GM19238 (cell line): ENCODE results near the gene IL17RC.
"Not testable (repeated sequence)": the region's sequence is repeated elsewhere in the genome, so short reads cannot be mapped to it uniquely, and the experiment has no call there.

Experiments used
- DNase-seq: peaks from one replicate; pipeline ENCODE4 v3.0.0; 2011; ENCODE audit warnings: low spot score; ENCODE audit not compliant: insufficient read length

IL17RC gene

GRCh38 chr3:9914559-9915253, 2.2 kb upstream of the IL17RC start:
- DNase-seq: no peak

DNA sequence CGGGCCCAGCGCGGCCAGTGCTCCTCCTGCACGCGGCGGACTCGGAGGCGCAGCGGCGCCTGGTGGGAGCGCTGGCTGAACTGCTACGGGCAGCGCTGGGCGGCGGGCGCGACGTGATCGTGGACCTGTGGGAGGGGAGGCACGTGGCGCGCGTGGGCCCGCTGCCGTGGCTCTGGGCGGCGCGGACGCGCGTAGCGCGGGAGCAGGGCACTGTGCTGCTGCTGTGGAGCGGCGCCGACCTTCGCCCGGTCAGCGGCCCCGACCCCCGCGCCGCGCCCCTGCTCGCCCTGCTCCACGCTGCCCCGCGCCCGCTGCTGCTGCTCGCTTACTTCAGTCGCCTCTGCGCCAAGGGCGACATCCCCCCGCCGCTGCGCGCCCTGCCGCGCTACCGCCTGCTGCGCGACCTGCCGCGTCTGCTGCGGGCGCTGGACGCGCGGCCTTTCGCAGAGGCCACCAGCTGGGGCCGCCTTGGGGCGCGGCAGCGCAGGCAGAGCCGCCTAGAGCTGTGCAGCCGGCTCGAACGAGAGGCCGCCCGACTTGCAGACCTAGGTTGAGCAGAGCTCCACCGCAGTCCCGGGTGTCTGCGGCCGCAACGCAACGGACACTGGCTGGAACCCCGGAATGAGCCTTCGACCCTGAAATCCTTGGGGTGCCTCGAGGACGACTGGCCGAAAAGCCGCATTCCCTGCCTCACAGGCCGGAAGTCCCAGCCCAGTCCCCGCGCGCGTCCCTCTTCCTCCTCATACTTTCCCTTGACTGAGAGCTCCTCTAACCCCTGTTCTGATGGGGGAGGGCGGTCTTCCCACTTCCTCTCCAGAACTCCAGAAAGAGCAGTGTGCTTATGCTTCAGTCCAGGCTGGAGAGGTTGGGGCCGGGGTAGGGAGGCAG, 1.4 kb upstream of the IL17RC start:
- DNase-seq: peak; percentile 28

DNA sequence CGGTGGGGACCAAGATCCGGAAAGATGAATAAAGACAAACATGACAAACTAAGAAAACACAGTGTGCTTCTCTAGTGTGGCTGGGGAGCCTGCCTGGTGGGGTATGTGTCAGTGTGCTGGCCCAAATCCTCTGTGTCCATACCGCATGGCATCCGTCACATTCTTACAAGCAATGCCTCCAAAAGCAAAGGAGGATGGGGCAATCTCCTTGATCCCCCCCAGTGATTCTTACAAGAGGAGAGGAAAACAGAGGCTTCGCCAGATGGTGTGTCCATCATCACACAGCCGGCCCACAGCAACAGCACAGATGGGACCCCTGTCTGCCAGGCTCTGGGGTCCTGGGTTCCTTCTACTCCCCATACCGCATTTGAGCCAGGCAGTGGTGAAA, 558 bp upstream of the IL17RC start:
- no peak for DNase-seq

DNA sequence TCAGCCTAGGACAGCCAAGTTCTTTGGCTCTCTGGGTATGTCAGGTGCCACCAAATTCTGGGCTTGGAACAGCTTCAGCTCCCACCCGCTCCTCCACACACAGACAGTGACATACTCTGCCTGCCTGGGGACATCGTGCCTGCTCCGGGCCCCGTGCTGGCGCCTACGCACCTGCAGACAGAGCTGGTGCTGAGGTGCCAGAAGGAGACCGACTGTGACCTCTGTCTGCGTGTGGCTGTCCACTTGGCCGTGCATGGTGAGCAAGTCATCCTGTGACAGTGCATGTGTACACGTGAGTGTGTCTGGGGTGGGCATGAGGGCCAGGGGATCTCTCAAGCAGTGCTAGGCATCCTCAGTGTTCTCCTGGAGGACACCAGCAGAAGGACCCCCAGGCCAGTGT, 922 bp downstream of the IL17RC start:
- no peak for DNase-seq

DNA sequence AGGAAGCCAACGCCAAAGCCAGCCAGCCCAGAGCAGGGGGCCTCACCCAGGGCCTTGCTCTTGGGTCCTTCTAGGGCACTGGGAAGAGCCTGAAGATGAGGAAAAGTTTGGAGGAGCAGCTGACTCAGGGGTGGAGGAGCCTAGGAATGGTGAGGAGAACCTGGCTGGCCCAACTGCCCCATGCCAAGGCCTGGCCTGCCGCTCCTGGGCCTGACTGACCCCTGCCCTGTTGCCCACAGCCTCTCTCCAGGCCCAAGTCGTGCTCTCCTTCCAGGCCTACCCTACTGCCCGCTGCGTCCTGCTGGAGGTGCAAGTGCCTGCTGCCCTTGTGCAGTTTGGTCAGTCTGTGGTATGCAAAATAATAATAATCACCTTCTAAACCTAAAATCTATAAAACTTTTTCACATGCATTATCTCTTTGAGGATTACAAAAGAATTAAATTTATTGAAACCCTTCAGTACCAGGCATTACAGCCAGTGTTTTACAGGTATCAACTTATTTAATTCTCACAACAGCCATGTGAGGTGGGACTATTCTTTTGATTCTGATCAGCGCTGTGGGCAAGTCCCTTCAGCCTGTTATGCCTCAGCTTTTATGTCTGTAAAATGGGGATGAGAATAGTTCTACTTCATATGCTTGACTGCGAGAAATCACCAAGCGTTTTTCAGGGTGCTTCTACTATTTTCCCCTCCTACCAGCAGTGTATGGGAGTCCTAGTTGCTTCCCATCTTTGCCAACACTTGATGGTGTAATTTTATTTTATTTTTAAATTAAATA, 1.6 kb downstream of the IL17RC start:
- DNase-seq: no peak

GRCh38 chr3:9928158-9928557, 11.3 kb downstream of the IL17RC start:
- DNase-seq: no peak

- DNase-seq: no peak
Observed at GRCh38 chr3:9930804-9931418, 14.0 kb downstream of the IL17RC start.

DNA sequence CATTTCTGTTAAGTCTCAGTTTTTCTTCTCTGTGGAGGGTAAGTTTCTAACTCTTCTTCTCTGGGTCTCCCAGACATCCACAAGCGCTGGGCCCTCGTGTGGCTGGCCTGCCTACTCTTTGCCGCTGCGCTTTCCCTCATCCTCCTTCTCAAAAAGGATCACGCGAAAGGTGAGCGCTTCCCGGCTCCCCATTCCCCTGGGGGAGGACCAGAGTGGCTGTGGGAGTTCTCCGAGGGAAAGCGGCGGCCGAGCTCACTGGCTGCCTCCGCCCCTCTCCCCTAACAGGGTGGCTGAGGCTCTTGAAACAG, 15.6 kb downstream of the IL17RC start:
- DNase-seq: no peak

DNA sequence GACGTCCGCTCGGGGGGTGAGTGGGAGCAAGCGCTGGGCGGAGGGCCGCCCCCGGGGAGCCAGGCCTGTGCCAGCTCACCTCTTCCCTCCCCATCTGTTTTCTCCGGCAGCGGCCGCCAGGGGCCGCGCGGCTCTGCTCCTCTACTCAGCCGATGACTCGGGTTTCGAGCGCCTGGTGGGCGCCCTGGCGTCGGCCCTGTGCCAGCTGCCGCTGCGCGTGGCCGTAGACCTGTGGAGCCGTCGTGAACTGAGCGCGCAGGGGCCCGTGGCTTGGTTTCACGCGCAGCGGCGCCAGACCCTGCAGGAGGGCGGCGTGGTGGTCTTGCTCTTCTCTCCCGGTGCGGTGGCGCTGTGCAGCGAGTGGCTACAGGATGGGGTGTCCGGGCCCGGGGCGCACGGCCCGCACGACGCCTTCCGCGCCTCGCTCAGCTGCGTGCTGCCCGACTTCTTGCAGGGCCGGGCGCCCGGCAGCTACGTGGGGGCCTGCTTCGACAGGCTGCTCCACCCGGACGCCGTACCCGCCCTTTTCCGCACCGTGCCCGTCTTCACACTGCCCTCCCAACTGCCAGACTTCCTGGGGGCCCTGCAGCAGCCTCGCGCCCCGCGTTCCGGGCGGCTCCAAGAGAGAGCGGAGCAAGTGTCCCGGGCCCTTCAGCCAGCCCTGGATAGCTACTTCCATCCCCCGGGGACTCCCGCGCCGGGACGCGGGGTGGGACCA, 16.1 kb downstream of the IL17RC start:
- peak; percentile 88 for DNase-seq

DNA sequence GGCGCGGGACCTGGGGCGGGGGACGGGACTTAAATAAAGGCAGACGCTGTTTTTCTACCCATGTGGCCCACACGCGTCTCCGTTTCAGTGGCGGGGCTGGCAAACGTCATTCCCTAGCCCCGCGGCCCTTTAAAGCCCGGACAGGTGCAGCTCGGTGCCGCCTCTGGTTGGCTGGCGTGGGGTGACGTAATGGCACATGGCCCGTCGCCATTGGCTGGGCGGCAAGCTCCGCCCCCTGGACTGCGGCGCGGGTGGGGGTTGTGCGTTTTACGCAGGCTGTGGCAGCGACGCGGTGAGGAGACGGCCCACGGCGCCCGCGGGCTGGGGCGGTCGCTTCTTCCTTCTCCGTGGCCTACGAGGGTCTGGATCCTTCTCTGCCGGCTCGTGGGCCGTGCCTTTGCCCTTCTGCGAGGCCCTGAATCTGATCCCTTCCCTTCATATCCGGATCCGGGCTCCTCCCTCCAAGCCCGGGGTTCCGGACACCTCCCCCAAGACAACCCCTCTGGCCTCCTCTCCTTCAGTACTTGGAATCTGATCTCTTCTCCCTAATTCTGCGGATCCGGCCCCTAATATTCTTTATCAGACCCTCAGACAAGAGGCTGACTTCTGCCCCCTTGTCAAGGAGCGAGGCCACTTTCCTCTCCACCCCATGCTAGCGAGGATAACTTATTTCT, 16.8 kb downstream of the IL17RC start, which contains the start of gene CRELD1:
TSS of gene CRELD1 (plus strand) at position 274 of the 674 bp plus-strand sequence. CDS start 605 bp downstream, outside the sequence.
- peak; percentile 90 for DNase-seq

GRCh38 chr3:9934235-9934621, 17.3 kb downstream of the IL17RC start:
- no peak for DNase-seq

DNA sequence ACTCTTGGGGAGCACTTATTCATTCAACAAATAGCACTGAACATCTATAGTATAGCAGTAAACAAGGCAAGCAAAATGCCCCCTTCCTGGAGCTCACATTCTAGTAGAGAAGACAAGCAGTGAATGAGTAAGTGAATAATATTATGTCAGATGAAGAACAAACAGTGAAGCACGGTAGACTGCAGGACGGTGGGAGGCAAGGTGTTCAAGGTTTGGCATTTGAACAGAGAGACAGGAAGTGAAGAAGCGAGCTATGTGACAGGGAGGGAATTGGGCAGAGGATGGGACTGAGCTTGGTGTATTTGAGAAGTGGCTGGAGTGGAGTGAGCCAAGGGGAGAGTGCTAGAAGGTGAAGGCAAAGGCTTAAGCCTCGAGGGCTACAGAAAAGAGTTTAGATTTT, 18.1 kb downstream of the IL17RC start:
- no peak for DNase-seq

GRCh38 chr3:9935966-9936510, 19.1 kb downstream of the IL17RC start:
- DNase-seq: no peak

DNA sequence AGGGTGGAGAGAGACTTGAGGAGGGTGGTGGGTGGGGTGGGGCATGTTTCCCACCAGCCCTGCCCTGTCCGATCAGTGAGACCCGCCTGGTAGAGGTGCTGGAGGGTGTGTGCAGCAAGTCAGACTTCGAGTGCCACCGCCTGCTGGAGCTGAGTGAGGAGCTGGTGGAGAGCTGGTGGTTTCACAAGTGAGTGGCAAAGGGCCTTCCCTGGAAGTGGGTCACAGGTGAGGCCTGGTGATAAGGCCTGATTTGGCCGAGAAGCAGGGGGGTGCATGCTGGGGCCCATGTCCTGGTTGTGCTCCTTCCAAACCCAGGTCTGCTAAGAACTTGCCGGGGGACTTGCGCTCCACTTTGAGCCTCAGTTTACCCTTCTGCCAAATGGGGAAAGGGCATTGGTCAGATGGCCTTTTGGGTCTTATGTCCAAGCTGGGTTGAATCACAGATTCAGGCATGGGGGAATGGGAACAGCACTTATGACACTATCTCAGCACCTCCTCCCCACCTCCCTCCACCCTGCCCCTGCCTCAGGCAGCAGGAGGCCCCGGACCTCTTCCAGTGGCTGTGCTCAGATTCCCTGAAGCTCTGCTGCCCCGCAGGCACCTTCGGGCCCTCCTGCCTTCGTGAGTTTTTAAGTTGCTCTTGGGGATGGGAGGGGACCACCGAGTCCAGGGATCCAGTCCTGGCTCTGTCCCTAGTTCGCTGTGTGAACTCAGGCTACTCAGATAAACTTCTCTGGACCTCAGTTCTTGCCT, 20.8 kb downstream of the IL17RC start:
- no peak for DNase-seq

- no peak for DNase-seq
Observed at GRCh38 chr3:9938966-9939365, 22.1 kb downstream of the IL17RC start.

DNA sequence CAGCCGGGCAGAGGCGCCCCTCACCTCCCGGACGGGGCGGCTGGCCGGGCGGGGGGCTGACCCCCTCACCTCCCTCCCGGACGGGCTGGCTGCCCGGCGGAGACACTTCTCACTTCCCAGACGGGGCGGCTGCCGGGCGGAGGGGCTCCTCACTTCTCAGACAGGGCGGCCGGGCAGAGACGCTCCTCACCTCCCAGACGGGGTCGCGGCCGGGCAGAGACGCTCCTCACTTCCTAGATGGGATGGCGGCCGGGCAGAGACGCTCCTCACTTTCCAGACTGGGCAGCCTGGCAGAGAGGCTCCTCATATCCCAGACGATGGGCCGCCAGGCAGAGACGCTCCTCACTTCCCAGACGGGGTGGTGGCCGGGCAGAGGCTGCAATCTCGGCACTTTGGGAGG, 23.0 kb downstream of the IL17RC start:
- not testable (repeated sequence) for DNase-seq

DNA sequence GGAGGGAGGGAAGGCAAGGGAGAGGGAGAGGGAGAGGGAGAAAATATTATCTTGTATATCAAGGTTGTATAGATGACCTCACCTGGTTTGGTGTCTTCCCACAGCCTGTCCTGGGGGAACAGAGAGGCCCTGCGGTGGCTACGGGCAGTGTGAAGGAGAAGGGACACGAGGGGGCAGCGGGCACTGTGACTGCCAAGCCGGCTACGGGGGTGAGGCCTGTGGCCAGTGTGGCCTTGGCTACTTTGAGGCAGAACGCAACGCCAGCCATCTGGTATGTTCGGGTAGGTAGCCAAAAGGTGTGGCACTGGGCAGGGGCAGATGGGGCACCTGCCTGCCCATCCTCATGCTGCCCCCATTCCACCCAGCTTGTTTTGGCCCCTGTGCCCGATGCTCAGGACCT, 23.8 kb downstream of the IL17RC start:
- no peak for DNase-seq

DNA sequence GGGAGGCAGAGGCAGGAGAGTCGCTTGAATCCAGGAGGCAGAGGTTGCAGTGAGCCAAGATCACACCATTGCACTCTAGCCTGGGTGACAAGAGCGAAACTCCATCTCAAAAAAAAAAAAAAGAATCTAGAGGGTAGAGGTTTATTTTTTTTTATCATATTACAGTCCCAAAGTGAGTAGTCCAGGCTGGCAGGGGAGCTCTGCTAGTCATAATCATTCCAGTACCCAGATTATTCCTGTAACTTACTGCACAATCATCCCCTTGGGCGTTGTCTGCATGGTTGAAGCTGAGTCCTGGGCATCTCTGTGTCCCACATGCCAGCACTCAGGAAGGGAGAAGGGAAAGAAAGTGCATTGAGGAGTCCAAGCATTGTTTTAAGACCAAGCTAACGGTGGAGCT, 25.3 kb downstream of the IL17RC start:
- DNase-seq: no peak

GRCh38 chr3:9942934-9943690, 26.2 kb downstream of the IL17RC start:
- no peak for DNase-seq
